ENCODE measurements around the gene MED26.
A peak's percentile ranks its signal among the peaks of the same experiment; 100 is the strongest.

Gene MED26

GRCh38 chr19:16571822-16572331 lies 56.1 kb downstream of the MED26 start:
- no peak for TF ChIP-seq CTCF (conservative IDR thresholded peaks at IDR 0.05)
- peak overlapping the region; percentile 100 for H3K27ac ChIP-seq

- no peak for TF ChIP-seq CTCF (conservative IDR thresholded peaks at IDR 0.05)
- peak overlapping the region; percentile 100 for H3K27ac ChIP-seq
Measured at GRCh38 chr19:16571283-16571682, 56.7 kb downstream of the MED26 start.

- no peak for TF ChIP-seq CTCF (conservative IDR thresholded peaks at IDR 0.05)
- peak overlapping the region; percentile 100 for H3K27ac ChIP-seq
Measured at GRCh38 chr19:16569609-16570320, 58.2 kb downstream of the MED26 start.

GRCh38 chr19:16566702-16567101 lies 61.3 kb downstream of the MED26 start:
- peak overlapping the region; percentile 100 for H3K27ac ChIP-seq
- TF ChIP-seq CTCF (conservative IDR thresholded peaks at IDR 0.05): no peak

GRCh38 chr19:16566161-16566560 lies 61.8 kb downstream of the MED26 start:
- peak overlapping the region; percentile 100 for H3K27ac ChIP-seq
- TF ChIP-seq CTCF (conservative IDR thresholded peaks at IDR 0.05): no peak

- peak overlapping the region; percentile 100 for H3K27ac ChIP-seq
Measured at GRCh38 chr19:16564842-16565241, 63.2 kb downstream of the MED26 start.

GRCh38 chr19:16562608-16563025 lies 65.4 kb downstream of the MED26 start:
- TF ChIP-seq CTCF (conservative IDR thresholded peaks at IDR 0.05): no peak

More at GRCh38 chr19:16564842-16565241, 63.2 kb downstream of the MED26 start:
- peak; percentile 28; the same call in 1 of the 2 replicates for TF ChIP-seq CTCF (conservative IDR thresholded peaks at IDR 0.05)

More at GRCh38 chr19:16562608-16563025, 65.4 kb downstream of the MED26 start:
- peak overlapping the region; percentile 100 for H3K27ac ChIP-seq
